HepG2 (cell line): ENCODE data around the gene UBE2L6. TPM values are rescaled to one million over a fixed set of nuclear protein-coding genes. Genes with fewer than 3 reads are reported as not detected.

Source experiments
- ATAC-seq: fragments of 200-7000 bp; cut with Tn5 transposase; 3 replicates; pipeline ENCODE4 v1.9.1; 2020; ENCODE audit warnings: mild to moderate bottlenecking, moderate library complexity
- Bru-seq: library from RNA; stranded (reverse); fragments of 400-500 nt; gene quantifications from one replicate; lab custom pipeline; 2021; lab: Mats Ljungman, UMichigan
- BruChase-seq, 2 experiments: library from RNA; stranded (reverse); fragments of 400-500 nt; gene quantifications; one replicate each; lab custom pipeline; 2021; lab: Mats Ljungman, UMichigan
- BruUV-seq: library from RNA; stranded (reverse); fragments of 400-500 nt; replicated peaks from 2 replicates; lab custom pipeline; 2021; lab: Mats Ljungman, UMichigan
- CTCF ChIA-PET: fragments of 300-600 bp; formaldehyde crosslinking; extraction: SDS; loops from one replicate; lab custom pipeline; 2021; ENCODE audit warnings: low total read pairs, inconsistent platforms, low intra/inter-chr PET ratio; lab: Yijun Ruan, JAX
- POLR2A ChIA-PET: fragments of 350-600 bp; sonication (Branson Sonifier 250); formaldehyde crosslinking; loops from one replicate; lab custom pipeline; 2020; ENCODE audit warnings: antibody characterized with exemption, inconsistent platforms; lab: Yijun Ruan, JAX
- DNase-seq: peaks from one replicate; pipeline ENCODE4 v3.0.0-alpha.2; 2015; ENCODE audit warnings: low spot score
- FAIRE-seq: peaks from 3 replicates; lab custom pipeline; 2011; peaks lifted over from hg19 to GRCh38; lab: Jason Lieb, UNC
- H2AFZ ChIP-seq: one replicate; pipeline ENCODE4 v1.6.1; 2011; ENCODE audit warnings: low read length, inconsistent platforms
- H3K27ac ChIP-seq: fragments of 300-600 bp; 3 replicates; pipeline ENCODE4 v1.8.0; 2011; ENCODE audit warnings: mixed run types, mild to moderate bottlenecking, mixed read lengths, low read length, inconsistent platforms; ENCODE audit not compliant: insufficient read depth; ENCODE audit errors: extremely low read length
- H3K27me3 ChIP-seq, 2 experiments: fragments of 200-600 bp in 1 of 2; 2 replicates in 1 of 2; 3 replicates in 1 of 2; pipeline versions ENCODE4 v1.6.0 to v1.8.0; 2011; ENCODE audit warnings: low read length in 2 of 2, mild to moderate bottlenecking in 2 of 2, moderate library complexity in 2 of 2, inconsistent platforms in 1 of 2; ENCODE audit not compliant: insufficient read depth in 2 of 2, control insufficient read depth in 1 of 2
- H3K36me3 ChIP-seq, 2 experiments: fragments of 200-600 bp in 1 of 2; replicated peaks in 1 of 2; 2 replicates in 1 of 2; 3 replicates in 1 of 2; pipeline versions ENCODE4 v1.5.1 to v1.8.0; 2011; ENCODE audit warnings: low read length in 2 of 2, inconsistent platforms in 1 of 2; ENCODE audit not compliant: insufficient read depth in 2 of 2, control insufficient read depth in 1 of 2
- H3K4me1 ChIP-seq: 2 replicates; pipeline ENCODE4 v1.5.1; 2012; ENCODE audit warnings: low read length, inconsistent platforms; ENCODE audit not compliant: insufficient read depth
- H3K4me2 ChIP-seq: 2 replicates; pipeline ENCODE4 v1.6.0; 2011; ENCODE audit warnings: low read depth, low read length, inconsistent platforms
- H3K4me3 ChIP-seq, 3 experiments: fragments of 200-600 bp in 1 of 3; sonication (generic), shearing (Covaris generic) in 1 of 3; replicated peaks in 1 of 3; 2 replicates each; pipeline ENCODE4 v1.5.1; 2011 to 2016; ENCODE audit warnings: low read length in 3 of 3, inconsistent platforms in 2 of 3, low read depth in 2 of 3, mild to moderate bottlenecking in 2 of 3, control low read depth in 1 of 3, mixed read lengths in 1 of 3; ENCODE audit not compliant: insufficient read depth in 1 of 3
- H3K79me2 ChIP-seq: one replicate; pipeline ENCODE4 v1.6.1; 2011; ENCODE audit warnings: low read length, inconsistent platforms; ENCODE audit not compliant: insufficient read depth
- H3K9ac ChIP-seq: 2 replicates; pipeline ENCODE4 v1.6.0; 2011; ENCODE audit warnings: mild to moderate bottlenecking, low read depth, low read length, inconsistent platforms; ENCODE audit not compliant: insufficient read depth
- H3K9me3 ChIP-seq: 2 replicates; pipeline ENCODE4 v1.5.1; 2012; ENCODE audit warnings: mild to moderate bottlenecking, low read length
- H4K20me1 ChIP-seq: 2 replicates; pipeline ENCODE4 v1.6.0; 2011; ENCODE audit warnings: inconsistent platforms, mild to moderate bottlenecking, low read length, moderate library complexity; ENCODE audit not compliant: insufficient read depth
- HNF1A ChIP-seq, 2 experiments: sonication (generic) in 1 of 2; formaldehyde crosslinking in 1 of 2; IDR thresholded peaks; 2 replicates each; pipeline versions ENCODE4 v1.4.0 to v1.6.1; 2016 to 2020; ENCODE audit warnings: borderline replicate concordance in 1 of 2, low read depth in 1 of 2, mild to moderate bottlenecking in 1 of 2, missing genetic modification reagents in 1 of 2
- KDM5A ChIP-seq: fragments of 200-600 bp; sonication (generic); IDR thresholded peaks from 2 replicates; pipeline ENCODE4 v1.7.0; 2018; ENCODE audit warnings: antibody characterized with exemption, mild to moderate bottlenecking, low read length, borderline replicate concordance
- NCOA1 ChIP-seq: sonication (generic); formaldehyde crosslinking; IDR thresholded peaks from 2 replicates; pipeline ENCODE4 v1.9.0; 2021; ENCODE audit warnings: missing genetic modification reagents
- SSRP1 ChIP-seq: IDR thresholded peaks from 2 replicates; pipeline ENCODE4 v1.6.1; 2016; ENCODE audit warnings: control low read depth
- ZNF263 ChIP-seq: sonication (generic); formaldehyde crosslinking; IDR thresholded peaks from 2 replicates; pipeline ENCODE4 v1.4.0; 2020; ENCODE audit warnings: missing genetic modification reagents
- ZNF329 ChIP-seq: sonication (generic); formaldehyde crosslinking; IDR thresholded peaks from 2 replicates; pipeline ENCODE4 v1.9.0; 2021; ENCODE audit warnings: low read depth, mild to moderate bottlenecking, missing genetic modification reagents
- ZNF563 ChIP-seq: sonication (generic); formaldehyde crosslinking; IDR thresholded peaks from 2 replicates; pipeline ENCODE4 v1.8.0; 2022; ENCODE audit warnings: mild to moderate bottlenecking, moderate library complexity, missing genetic modification reagents
- ZNF709 ChIP-seq: sonication (generic); formaldehyde crosslinking; IDR thresholded peaks from 2 replicates; pipeline ENCODE4 v1.5.0; 2020; ENCODE audit warnings: mild to moderate bottlenecking, missing genetic modification reagents
- ZNF776 ChIP-seq: sonication (generic); formaldehyde crosslinking; IDR thresholded peaks from 2 replicates; pipeline ENCODE4 v1.4.0; 2020; ENCODE audit warnings: mild to moderate bottlenecking, missing genetic modification reagents
- WGBS: methylation state at CpG from one replicate; pipeline ENCODE4 v1.1.6; 2017; ENCODE audit warnings: low lambda C conversion rate; 5-methylcytosine and 5-hydroxymethylcytosine counted together
- in situ Hi-C: cut with HindIII; loops from 2 replicates; pipeline ENCODE4 v1.10.0; 2017; ENCODE audit warnings: low pct_unique_long_range_greater_than_20kb; ENCODE audit not compliant: extremely low pct_ligation_motif_present
- intact Hi-C: fragments of 100-400 bp; cut with micrococcal nuclease; formaldehyde crosslinking; loops from one replicate; pipeline ENCODE4 v1.10.0; 2022; ENCODE audit not compliant: unreplicated experiment
- long read RNA-seq, 2 experiments: library from RNA in 1 of 2; library from polyadenylated mRNA in 1 of 2; stranded (forward) in 1 of 2; unstranded in 1 of 2; transcript quantifications; one replicate each; pipeline ENCODE4 v2.0.0, GENCODE V29; 2019 to 2022
- polyA minus RNA-seq, 3 experiments: library from RNA; depleted of rRNA, polyadenylated mRNA; stranded (reverse); fragments of >200 nt; gene quantifications; 2 replicates each; pipeline ENCODE4 v1.2.3, GENCODE V29; 2011; ENCODE audit warnings: low replicate concordance in 1 of 3
- polyA plus RNA-seq, 8 experiments: library from polyadenylated mRNA; depleted of rRNA in 3 of 8; stranded (reverse) in 7 of 8; unstranded in 1 of 8; fragments of >200 nt; fragmentation: Illumina TruSeq in 4 of 8; extraction: Trizol in 4 of 8; gene quantifications; 2 replicates each; pipeline versions ENCODE4 v1.2.1 to v1.2.3, GENCODE V29; 2011 to 2016; ENCODE audit warnings: low read depth in 4 of 8, missing spikeins in 1 of 8, mixed read lengths in 1 of 8; ENCODE audit not compliant: insufficient read depth in 1 of 8
- total RNA-seq, 5 experiments: library from RNA; depleted of rRNA; stranded (reverse); fragments of >200 nt; fragmentation: Illumina TruSeq; extraction: Trizol; gene quantifications; 2 replicates each; pipeline ENCODE4 v1.2.3, GENCODE V29; 2016; ENCODE audit warnings: low read depth in 1 of 5

Gene UBE2L6
- total RNA-seq (2016; rRNA removed; fragmentation: Illumina TruSeq; extraction: Trizol) (30.3 and 37.6 TPM in 2 replicates), polyA plus RNA-seq (2011; rRNA removed) (30.4 and 38.3 TPM in 2 replicates), polyA minus RNA-seq (2011; rRNA and poly(A)+ RNA removed; ENCODE audit: low replicate concordance) (2.5 and 57.1 TPM in 2 replicates), Bru-seq, nascent RNA (percentile 45 among the genes with signal in this experiment), BruChase-seq, experiment 1, labeled RNA remaining after a 6-hour chase (percentile 53 among the genes with signal in this experiment), BruChase-seq, experiment 2, labeled RNA remaining after a 2-hour chase (percentile 41 among the genes with signal in this experiment)
- 17.4 and 20.5 TPM in 2 replicates for total RNA-seq (2016; cell fraction: cytosol; rRNA removed; fragmentation: Illumina TruSeq; extraction: Trizol; ENCODE audit: low read depth)
- 27.8 and 37.8 TPM in 2 replicates for total RNA-seq (2016; cell fraction: insoluble cytoplasmic fraction; rRNA removed; fragmentation: Illumina TruSeq; extraction: Trizol)
- total RNA-seq (2016; cell fraction: membrane; rRNA removed; fragmentation: Illumina TruSeq; extraction: Trizol): 26.3 and 29.3 TPM in 2 replicates
- total RNA-seq (2016; cell fraction: nucleus; rRNA removed; fragmentation: Illumina TruSeq; extraction: Trizol): 9.1 and 12.2 TPM in 2 replicates
- 42.3 and 44.9 TPM in 2 replicates for polyA plus RNA-seq (2011; cell fraction: cytosol; rRNA removed)
- 12.0 and 15.7 TPM in 2 replicates for polyA plus RNA-seq (2011; cell fraction: nucleus; rRNA removed)
- polyA plus RNA-seq (2012): 27.5 and 35.0 TPM in 2 replicates
- polyA plus RNA-seq (2016; cell fraction: cytosol; fragmentation: Illumina TruSeq; extraction: Trizol; ENCODE audit: low read depth): 27.4 and 32.1 TPM in 2 replicates
- 54.7 and 56.6 TPM in 2 replicates for polyA plus RNA-seq (2016; cell fraction: insoluble cytoplasmic fraction; fragmentation: Illumina TruSeq; extraction: Trizol; ENCODE audit: low read depth)
- 33.1 and 34.4 TPM in 2 replicates for polyA plus RNA-seq (2016; cell fraction: membrane; fragmentation: Illumina TruSeq; extraction: Trizol; ENCODE audit: low read depth)
- polyA plus RNA-seq (2016; cell fraction: nucleus; fragmentation: Illumina TruSeq; extraction: Trizol; ENCODE audit: insufficient read depth, low read depth): 19.0 and 19.8 TPM in 2 replicates
- 10.2 and 16.3 TPM in 2 replicates for polyA minus RNA-seq (2011; cell fraction: cytosol; rRNA and poly(A)+ RNA removed)
- polyA minus RNA-seq (2011; cell fraction: nucleus; rRNA and poly(A)+ RNA removed): 3.5 and 6.6 TPM in 2 replicates
- long read RNA-seq, experiment 1, transcript UBE2L6-201 (4 exons, 1,354 nt): major isoform, 64 of 72 reads
- long read RNA-seq, experiment 1, partial matches to known transcripts: 1 of 72 reads
- long read RNA-seq, experiment 1, other reads (novel, unspliced or antisense): 2 of 72 reads
- long read RNA-seq, experiment 2, transcript UBE2L6-201 (4 exons, 1,354 nt): major isoform, 53 of 73 reads
- long read RNA-seq, experiment 2, transcript UBE2L6-205 (3 exons, 605 nt): minor isoform, 8 of 73 reads
- long read RNA-seq, experiment 2, partial matches to known transcripts: 1 of 73 reads
- long read RNA-seq, experiment 2, other reads (novel, unspliced or antisense): 10 of 73 reads

GRCh38 chr11:57567515-57568329, at the start of gene UBE2L6:
UBE2L6 (minus strand) TSS chr11:57567672; CDS start chr11:57567611, 61 bp downstream.
- Histone ChIP-seq H3K27me3 (no peaks in the 10 kb centered on the region; a peak in 1 of 5 replicates), H3K27ac (peak within 1 kb of the TSS; percentile 40), H3K9me3 (no peaks in the 10 kb centered on the region), H2AFZ (peak within 1 kb of the TSS; percentile 95), H3K4me2 (peak within 1 kb of the TSS; percentile 98), H3K4me3 (peak within 1 kb of the TSS; percentile 82 to 98 (median 84)), H3K4me1 (peaks cover 24% of the 10 kb centered on the region), H3K79me2 (no peaks in the 10 kb centered on the region), H3K9ac (peak within 1 kb of the TSS; percentile 65), H3K36me3 (no peaks in the 10 kb centered on the region), H4K20me1 (no peaks in the 10 kb centered on the region)
- ChIA-PET POLR2A (interaction anchor here (0.6 to 1.9 kb wide), 6 partner anchors 16 to 1010 kb away, joined by 3 to 23 read pairs (median 6); partner anchors contain the start of gene SERPING1), CTCF (interaction anchor here (4.5 kb wide), 1 partner anchor 74 kb away, joined by 79 read pairs; no protein-coding TSS in a partner anchor)
- BruUV-seq: no TSS peak
- intact Hi-C loops (loop anchor here (1.0 kb wide), 2 partner anchors 77 to 110 kb away; no protein-coding TSS in a partner anchor), in situ Hi-C loops (loop anchor here (5.0 to 10.0 kb wide), 3 partner anchors 75 to 947 kb away; no protein-coding TSS in a partner anchor)
- DNase-seq (no peak), FAIRE-seq (no peak), ATAC-seq (peak; percentile 89)
- WGBS: 0% methylated on average over 4 of the region's 92 CpGs
- TF ChIP-seq SSRP1 (CRISPR knock-in tag) (no peak), ZNF329 (no peak), KDM5A (0 out of 2 replicates have a peak, but pooled peaks have one; percentile 37), NCOA1 (CRISPR knock-in tag) (no peak), ZNF709 (CRISPR knock-in tag) (0 out of 2 replicates have a peak, but pooled peaks have one; percentile 49), HNF1A (IDR thresholded peaks at IDR 0.05; ENCODE audit: low read depth) (no peak), HNF1A (CRISPR knock-in tag; IDR thresholded peaks at IDR 0.05; ENCODE audit: borderline replicate concordance) (no peak), ZNF776 (CRISPR knock-in tag) (peak; percentile 50; the same call in 1 of the 2 replicates), ZNF263 (CRISPR knock-in tag) (0 out of 2 replicates have a peak, but pooled peaks have one; percentile 5), ZNF563 (peak; percentile 62; the same call in 1 of the 2 replicates)
